ENCODE data around the gene LCE2D.
"Not testable (repeated sequence)": the region's sequence is repeated elsewhere in the genome, so short reads cannot be mapped to it uniquely, and the experiment has no call there.

LCE2D gene

GRCh38 chr1:152685823-152686222 lies 22.6 kb downstream of the LCE2D start, which contains the start of gene LCE2B:
TSS of gene LCE2B (plus strand) at chr1:152686123. CDS start at chr1:152686844, 721 bp downstream.
- H3K27me3 ChIP-seq (ENCODE audit: control insufficient read depth, insufficient read depth, low read length); H3K36me3 ChIP-seq (ENCODE audit: control insufficient read depth, insufficient read depth, low read length); DNase-seq (ENCODE audit: low read depth, low spot score); H3K4me3 ChIP-seq (ENCODE audit: low read length); H3K9me3 ChIP-seq (ENCODE audit: control insufficient read depth, insufficient read depth, low read length); H3K27ac ChIP-seq (ENCODE audit: low read length); H3K4me1 ChIP-seq (ENCODE audit: control insufficient read depth, insufficient read depth, low read length): not testable (repeated sequence)
- WGBS (ENCODE audit: insufficient coverage, insufficient read length) = no CpG with 5 or more reads among the region's 4 CpGs

- Histone ChIP-seq H3K4me1 (ENCODE audit: control insufficient read depth, insufficient read depth, low read length) (no peaks in the 10 kb centered on the region), H3K4me3 (ENCODE audit: low read length) (no peak within 1 kb of the TSS), H3K36me3 (ENCODE audit: control insufficient read depth, insufficient read depth, low read length) (no peaks in the 10 kb centered on the region), H3K9me3 (ENCODE audit: control insufficient read depth, insufficient read depth, low read length) (peaks cover 5% of the 10 kb centered on the region), H3K27me3 (ENCODE audit: control insufficient read depth, insufficient read depth, low read length) (no peaks in the 10 kb centered on the region), H3K27ac (ENCODE audit: low read length) (no peak within 1 kb of the TSS)
- WGBS (ENCODE audit: insufficient coverage, insufficient read length) = no CpG with 5 or more reads among the region's 4 CpGs
- no peak for DNase-seq (ENCODE audit: low read depth, low spot score)
Observed at GRCh38 chr1:152697701-152698600, 34.8 kb downstream of the LCE2D start, which contains the start of gene LCE2A. TSS of gene LCE2A (plus strand) at chr1:152698345. CDS start at chr1:152698902, 557 bp downstream.

DNA sequence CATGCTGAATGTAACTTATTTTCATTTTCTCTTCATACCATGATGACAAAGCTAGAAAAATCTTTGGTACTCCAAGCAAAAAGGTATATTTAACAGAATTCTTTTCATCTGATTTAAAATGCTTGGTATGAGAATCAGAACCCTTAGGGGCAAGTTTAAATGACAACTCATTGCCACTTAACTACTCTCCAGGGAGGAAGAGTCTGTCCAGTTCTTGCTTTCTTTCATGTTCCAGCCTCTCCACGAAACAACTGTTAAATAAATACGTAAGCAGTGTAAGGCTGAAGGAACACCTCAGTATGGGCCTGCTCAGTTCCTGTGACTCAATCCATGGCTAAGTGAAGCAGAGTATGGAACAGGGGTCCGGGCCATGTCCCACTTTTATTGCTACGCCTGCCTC lies 36.6 kb downstream of the LCE2D start:
- no CpG with 5 or more reads among the region's 4 CpGs for WGBS (ENCODE audit: insufficient coverage, insufficient read length)
- no peak for DNase-seq (ENCODE audit: low read depth, low spot score)
- Histone ChIP-seq H3K27ac (ENCODE audit: low read length) (no peak overlapping the region), H3K4me3 (ENCODE audit: low read length) (no peak overlapping the region), H3K9me3 (ENCODE audit: control insufficient read depth, insufficient read depth, low read length) (peaks cover 5% of the 10 kb centered on the region), H3K27me3 (ENCODE audit: control insufficient read depth, insufficient read depth, low read length) (no peaks in the 10 kb centered on the region), H3K4me1 (ENCODE audit: control insufficient read depth, insufficient read depth, low read length) (no peaks in the 10 kb centered on the region), H3K36me3 (ENCODE audit: control insufficient read depth, insufficient read depth, low read length) (no peaks in the 10 kb centered on the region)

DNA sequence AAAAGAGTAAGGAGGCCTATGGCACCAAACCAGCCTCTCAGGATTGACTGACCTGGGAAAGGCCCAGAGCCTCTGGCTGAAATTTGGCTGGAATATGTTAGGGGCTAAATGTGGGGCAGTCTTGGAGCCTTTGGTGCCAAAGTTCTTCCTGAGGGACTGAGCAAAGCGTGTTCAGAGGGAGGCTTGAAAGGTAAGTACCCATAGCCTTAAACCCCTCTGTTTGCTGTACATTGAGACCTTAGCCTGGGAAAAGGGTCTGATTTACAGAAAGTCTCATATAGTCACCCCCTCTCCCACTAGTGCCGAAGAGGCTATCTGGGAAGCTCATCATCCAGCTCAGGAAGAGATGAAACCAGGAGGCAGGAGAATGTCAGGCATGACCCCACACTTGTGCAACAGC lies 44.7 kb downstream of the LCE2D start, which contains the start of gene LCE4A:
Gene LCE4A (plus strand): TSS at position 301 of the 400 bp plus-strand sequence. CDS start 916 bp downstream, outside the sequence.
- no peaks in the 10 kb centered on the region for H3K4me1 ChIP-seq (ENCODE audit: control insufficient read depth, insufficient read depth, low read length)
- WGBS (ENCODE audit: insufficient coverage, insufficient read length) = no CpG with 5 or more reads among the region's 2 CpGs
- no peak within 1 kb of the TSS for H3K27ac ChIP-seq (ENCODE audit: low read length)
- no peak for DNase-seq (ENCODE audit: low read depth, low spot score)
- H3K36me3 ChIP-seq (ENCODE audit: control insufficient read depth, insufficient read depth, low read length) = no peaks in the 10 kb centered on the region
- H3K4me3 ChIP-seq (ENCODE audit: low read length) = no peak within 1 kb of the TSS
- peaks cover 10% of the 10 kb centered on the region for H3K9me3 ChIP-seq (ENCODE audit: control insufficient read depth, insufficient read depth, low read length)
- no peaks in the 10 kb centered on the region for H3K27me3 ChIP-seq (ENCODE audit: control insufficient read depth, insufficient read depth, low read length)
